K562 (cell line): ENCODE results near the gene B4GALT7. TPM values are rescaled to one million over a fixed set of nuclear protein-coding genes. Genes with fewer than 3 reads are reported as not detected.

Experiments
- CBX1 ChIP-seq: sonication (generic); IDR thresholded peaks from 2 replicates; pipeline ENCODE4 v1.6.1; 2016; ENCODE audit warnings: antibody characterized with exemption, low read depth, mild to moderate bottlenecking
- CCAR2 ChIP-seq: fragments of 200-400 bp; formaldehyde crosslinking; IDR thresholded peaks from 2 replicates; pipeline ENCODE4 v1.6.1; 2017; ENCODE audit warnings: mild to moderate bottlenecking, low read depth, low read length
- CREB3 ChIP-seq: fragments of 450-650 bp; conservative IDR thresholded peaks from 2 replicates; pipeline ENCODE4 v1.6.1; 2016; ENCODE audit warnings: missing genetic modification characterization, low read depth, mild to moderate bottlenecking, missing compliant biosample characterization, moderate library complexity
- EP300 ChIP-seq: IDR thresholded peaks from 2 replicates; pipeline ENCODE4 v1.6.1; 2012; ENCODE audit warnings: low read length, improper control_type of control experiment
- HNRNPL ChIP-seq: fragments of 200-400 bp; formaldehyde crosslinking; IDR thresholded peaks from 2 replicates; pipeline ENCODE4 v1.6.1; 2017; ENCODE audit warnings: low read depth, mild to moderate bottlenecking, low read length
- POLR2B ChIP-seq: fragments of 450-650 bp; IDR thresholded peaks from 2 replicates; pipeline ENCODE4 v1.6.1; 2018; ENCODE audit warnings: low read depth; ENCODE audit not compliant: partially characterized antibody
- RBM17 ChIP-seq: fragments of 200-400 bp; formaldehyde crosslinking; IDR thresholded peaks from 2 replicates; pipeline ENCODE4 v1.6.1; 2017; ENCODE audit warnings: low read depth, mild to moderate bottlenecking, low read length, borderline replicate concordance
- TSC22D4 ChIP-seq: fragments of 450-650 bp; IDR thresholded peaks from 2 replicates; pipeline ENCODE4 v1.6.1; 2016; ENCODE audit warnings: missing genetic modification characterization, missing biosample characterization, control low read depth
- ZBTB40 ChIP-seq, 2 experiments: fragments of 450-650 bp in 1 of 2; sonication (generic) in 1 of 2; formaldehyde crosslinking in 1 of 2; IDR thresholded peaks; 2 replicates each; pipeline versions ENCODE4 v1.7.1 to v1.9.0; 2016 to 2022; ENCODE audit warnings: inconsistent platforms in 1 of 2, mild to moderate bottlenecking in 1 of 2, missing genetic modification reagents in 1 of 2
- ZNF134 ChIP-seq: fragments of 250-450 bp; sonication (Bioruptor Pico); conservative IDR thresholded peaks from 2 replicates; pipeline ENCODE4 v1.4.0; 2020
- polyA plus RNA-seq, 8 experiments: library from polyadenylated mRNA; depleted of rRNA in 4 of 8; stranded (reverse) in 5 of 8; unstranded in 3 of 8; fragments of >200 nt; fragmentation: Nextera tagmentation in 2 of 8; fragmentation: Illumina TruSeq in 1 of 8; extraction: Ambion mirVana in 2 of 8; extraction: Trizol in 1 of 8; gene quantifications; 2 replicates each; pipeline versions ENCODE4 v1.2.1 to v1.2.3, GENCODE V29; 2011 to 2014; ENCODE audit warnings: inconsistent platforms in 1 of 8, missing spikeins in 1 of 8
- total RNA-seq, 7 experiments: library from RNA; depleted of rRNA in 6 of 7; stranded (reverse); fragments of >200 nt in 6 of 7; fragmentation: Illumina TruSeq in 2 of 7; extraction: Trizol in 2 of 7; gene quantifications; 2 replicates each; pipeline versions ENCODE4 v1.2.1 to v1.2.3, GENCODE V29; 2011 to 2021; ENCODE audit warnings: low replicate concordance in 1 of 7
- TF ChIP-seq, protein P1 (sequence below): sonication (generic); formaldehyde crosslinking; IDR thresholded peaks from 2 replicates; pipeline ENCODE4 v1.8.0; 2022; ENCODE audit warnings: mild to moderate bottlenecking, missing genetic modification reagents
- TF ChIP-seq, protein P2 (sequence below), 2 experiments: fragments of 450-650 bp in 1 of 2; sonication (generic) in 1 of 2; formaldehyde crosslinking in 1 of 2; IDR thresholded peaks in 1 of 2; conservative IDR thresholded peaks in 1 of 2; 2 replicates each; pipeline versions ENCODE4 v1.6.1 to v1.8.1; 2016 to 2023; ENCODE audit warnings: mild to moderate bottlenecking in 2 of 2, moderate library complexity in 2 of 2, inconsistent platforms in 1 of 2, missing genetic modification reagents in 1 of 2

Gene B4GALT7
- total and polyA plus RNA-seq, 9 of the 15 experiments (the other 6 are each of a cell fraction or from before 2014, with no cell fraction given): 0.34 to 17.7 (median 9.1) TPM

DNA sequence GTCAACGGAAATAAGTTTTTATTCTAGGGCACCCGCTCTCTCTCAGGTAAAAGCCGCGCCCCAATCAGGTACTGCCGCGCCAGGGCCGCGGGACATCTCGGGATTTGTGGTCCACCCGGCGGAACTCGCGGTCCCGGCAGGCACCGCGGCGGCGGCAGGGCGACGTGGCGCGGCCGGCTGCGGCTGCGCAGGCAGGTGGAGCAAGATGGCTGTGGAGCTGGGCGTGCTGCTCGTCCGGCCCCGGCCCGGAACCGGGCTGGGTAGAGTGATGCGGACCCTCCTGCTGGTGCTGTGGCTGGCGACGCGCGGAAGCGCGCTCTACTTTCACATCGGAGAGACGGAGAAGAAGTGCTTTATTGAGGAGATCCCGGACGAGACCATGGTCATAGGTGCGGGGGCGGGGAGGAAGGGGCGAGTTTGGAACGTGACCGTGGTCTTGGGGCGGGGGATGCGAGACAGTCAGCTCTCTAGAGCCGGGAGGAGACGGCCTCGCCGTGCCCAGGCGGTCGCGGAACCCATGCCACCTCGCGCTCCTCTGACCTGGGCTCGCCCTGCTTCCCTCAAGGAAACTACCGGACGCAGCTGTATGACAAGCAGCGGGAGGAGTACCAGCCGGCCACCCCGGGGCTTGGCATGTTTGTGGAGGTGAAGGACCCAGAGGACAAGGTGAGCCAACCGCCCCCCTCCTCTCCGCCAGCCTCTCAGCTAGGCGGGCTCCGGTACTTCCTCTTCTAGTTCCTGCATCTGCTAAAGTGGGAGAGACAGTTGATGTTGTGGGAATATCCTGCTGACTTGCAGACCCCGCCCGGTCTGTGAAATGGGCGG, 7.7 kb upstream of the B4GALT7 start, which contains the start of gene TMED9 (continued):
- no peak for TF ChIP-seq CREB3 (tag)
- TF ChIP-seq POLR2B: peak; percentile 93
- TF ChIP-seq HNRNPL: no peak
- TF ChIP-seq EP300: no peak
- TF ChIP-seq, protein P1, sequence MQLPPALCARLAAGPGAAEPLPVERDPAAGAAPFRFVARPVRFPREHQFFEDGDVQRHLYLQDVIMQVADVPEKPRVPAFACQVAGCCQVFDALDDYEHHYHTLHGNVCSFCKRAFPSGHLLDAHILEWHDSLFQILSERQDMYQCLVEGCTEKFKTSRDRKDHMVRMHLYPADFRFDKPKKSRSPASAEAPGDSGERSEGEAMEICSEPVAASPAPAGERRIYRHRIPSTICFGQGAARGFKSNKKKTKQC (CRISPR knock-in tag): peak; percentile 65
- TF ChIP-seq CBX1: 0 out of 2 replicates have a peak, but pooled peaks have one; percentile 57
- no peak for TF ChIP-seq RBM17
- TF ChIP-seq ZBTB40 (IDR thresholded peaks at IDR 0.05): no peak
- no peak for TF ChIP-seq ZBTB40 (CRISPR knock-in tag; IDR thresholded peaks at IDR 0.05)
- TF ChIP-seq CCAR2: no peak
- no peak for TF ChIP-seq TSC22D4 (tag)
- no peak for TF ChIP-seq ZNF134
- TF ChIP-seq, protein P2, sequence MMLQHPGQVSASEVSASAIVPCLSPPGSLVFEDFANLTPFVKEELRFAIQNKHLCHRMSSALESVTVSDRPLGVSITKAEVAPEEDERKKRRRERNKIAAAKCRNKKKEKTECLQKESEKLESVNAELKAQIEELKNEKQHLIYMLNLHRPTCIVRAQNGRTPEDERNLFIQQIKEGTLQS (IDR thresholded peaks at IDR 0.05): no peak
- TF ChIP-seq, protein P2 (CRISPR knock-in tag; conservative IDR thresholded peaks at IDR 0.05): no peak
